Middle frontal gyrus (tissue), 1 donor: Measurements from ENCODE around the gene CXCL9.
"Not testable (repeated sequence)": the region's sequence is repeated elsewhere in the genome, so short reads cannot be mapped to it uniquely, and the experiment has no call there.

ENCODE experiments used
- DNase-seq: peaks from one replicate; pipeline ENCODE4 v3.0.0-alpha.2; 2015; ENCODE audit warnings: low spot score; ENCODE audit errors: extremely low spot score

The CXCL9 gene

DNA sequence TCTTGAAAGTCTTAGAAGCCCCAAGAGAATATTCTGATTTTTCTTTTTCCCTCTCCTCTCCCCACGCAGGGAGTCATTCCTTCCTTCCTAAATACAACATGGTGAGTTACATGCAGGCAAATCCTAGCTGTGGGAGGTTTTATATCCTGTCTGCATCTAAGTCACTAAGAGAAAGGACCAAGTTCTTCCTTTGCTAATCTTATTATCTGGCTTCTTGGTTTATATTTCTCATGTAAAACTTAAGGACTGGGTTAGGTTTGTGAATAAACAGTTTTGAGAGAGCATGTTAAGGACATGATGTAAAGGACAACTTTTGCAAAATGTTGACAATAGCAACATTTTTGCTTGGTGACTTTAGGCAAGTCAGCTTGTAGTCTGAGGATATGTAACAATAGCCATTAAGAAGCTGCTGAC, 5.1 kb upstream of the CXCL9 start:
- DNase-seq = no peak

GRCh38 chr4:76011700-76012387, 4.5 kb upstream of the CXCL9 start:
- peak; percentile 24 for DNase-seq

GRCh38 chr4:76011018-76011670, 3.8 kb upstream of the CXCL9 start:
- no peak for DNase-seq

DNA sequence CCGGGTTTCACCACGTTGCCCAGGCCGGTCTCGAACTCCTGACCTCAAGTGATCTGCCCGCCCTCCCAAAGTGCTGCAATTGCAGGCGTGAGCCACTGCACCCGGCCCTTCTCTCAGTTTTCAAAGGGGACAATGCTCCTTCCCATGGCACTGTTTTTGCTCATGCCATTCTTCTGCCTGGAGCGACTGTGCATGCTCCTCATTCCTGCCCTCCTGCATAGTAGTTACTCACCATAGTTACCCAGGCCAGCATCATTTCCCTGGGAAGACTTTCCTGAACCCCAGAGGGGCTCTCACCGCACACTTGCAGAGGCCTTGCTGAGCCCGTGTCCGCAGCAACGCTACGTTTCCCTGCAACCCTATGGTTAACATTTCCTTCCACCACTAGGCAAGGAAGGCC, 3.3 kb upstream of the CXCL9 start:
- no peak for DNase-seq

DNA sequence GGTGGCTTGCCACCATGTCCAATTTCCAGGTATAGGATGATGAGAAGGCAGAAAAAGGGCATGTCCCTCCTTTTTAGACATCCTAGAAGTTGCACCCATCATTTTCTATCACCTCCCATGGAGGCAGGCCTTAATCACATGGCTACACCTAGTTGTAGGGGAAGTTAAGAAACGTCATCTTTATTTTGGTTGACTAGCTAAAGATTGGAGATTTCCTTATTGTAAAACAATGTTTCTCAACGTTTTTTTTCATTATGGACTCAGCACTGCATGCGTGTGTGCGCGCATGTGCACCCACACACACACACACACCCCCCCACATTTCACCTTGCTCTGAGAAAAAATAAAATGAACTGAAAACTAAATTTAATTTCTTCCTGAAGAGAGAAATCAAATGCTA, 2.0 kb upstream of the CXCL9 start:
- no peak for DNase-seq

DNA sequence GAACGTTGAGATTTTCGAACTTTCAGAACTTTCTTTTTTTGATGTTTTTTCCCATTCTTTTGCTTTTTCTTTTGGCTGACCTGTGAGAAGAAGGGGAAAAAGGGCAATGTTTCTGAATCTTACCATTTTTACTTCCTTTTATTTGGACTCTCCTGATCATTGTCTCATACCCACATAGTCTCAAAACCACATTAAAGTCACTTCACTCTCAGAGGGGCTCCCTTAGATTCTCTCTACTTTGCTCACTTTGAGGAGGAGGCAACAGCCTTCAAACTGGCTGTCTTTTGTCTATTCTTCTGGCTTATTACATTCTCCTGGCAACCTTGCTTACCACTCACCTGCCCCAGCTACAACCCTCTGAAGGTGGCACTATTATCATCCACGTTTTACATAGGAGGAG, 3.7 kb downstream of the CXCL9 start:
- no peak for DNase-seq

- no peak for DNase-seq
Observed at GRCh38 chr4:76003035-76003434, 4.3 kb downstream of the CXCL9 start.

DNA sequence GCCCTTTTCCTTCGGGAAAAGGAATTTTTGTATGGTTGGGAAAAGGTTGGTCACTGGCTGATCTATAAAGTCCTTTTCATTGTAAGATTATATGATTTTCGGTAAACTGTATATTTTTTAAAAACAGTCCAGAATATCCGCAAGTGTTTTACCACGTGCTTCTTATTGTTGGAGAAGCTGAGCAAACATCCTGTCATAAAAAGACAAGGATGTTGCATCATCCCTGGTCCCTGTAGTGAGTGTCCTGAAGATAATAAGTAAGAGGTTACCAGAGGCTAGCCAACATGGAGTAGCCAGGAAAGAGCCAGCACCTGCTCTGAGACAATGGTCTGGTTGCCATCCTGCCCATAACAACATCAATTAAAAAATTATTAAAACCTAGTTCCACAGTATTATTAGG, 5.1 kb downstream of the CXCL9 start:
- no peak for DNase-seq

- DNase-seq = no peak
Observed at GRCh38 chr4:76001700-76002099, 5.6 kb downstream of the CXCL9 start.

DNA sequence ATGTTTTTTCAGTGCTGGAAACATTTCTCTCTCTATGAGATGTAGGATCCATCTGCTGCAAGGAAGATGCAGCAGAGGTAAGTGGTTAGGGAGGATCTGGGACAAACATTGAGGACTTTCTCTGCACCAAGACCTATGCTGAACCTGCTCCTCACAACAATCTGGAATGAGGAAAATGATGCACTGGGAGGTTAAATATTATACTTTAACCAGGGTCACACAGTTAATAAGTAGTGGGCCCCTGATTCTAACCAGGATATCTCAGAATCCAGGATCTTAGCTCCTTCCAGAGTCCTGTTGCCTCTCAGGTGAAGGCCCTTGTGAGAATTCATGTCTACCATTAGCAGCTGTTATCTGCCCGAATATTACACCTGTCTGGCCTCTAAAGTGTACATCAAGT, 7.0 kb downstream of the CXCL9 start:
- DNase-seq = no peak

GRCh38 chr4:75998525-75999147, 8.7 kb downstream of the CXCL9 start:
- not testable (repeated sequence) for DNase-seq

- no peak for DNase-seq
Observed at GRCh38 chr4:75997946-75998345, 9.4 kb downstream of the CXCL9 start.

DNA sequence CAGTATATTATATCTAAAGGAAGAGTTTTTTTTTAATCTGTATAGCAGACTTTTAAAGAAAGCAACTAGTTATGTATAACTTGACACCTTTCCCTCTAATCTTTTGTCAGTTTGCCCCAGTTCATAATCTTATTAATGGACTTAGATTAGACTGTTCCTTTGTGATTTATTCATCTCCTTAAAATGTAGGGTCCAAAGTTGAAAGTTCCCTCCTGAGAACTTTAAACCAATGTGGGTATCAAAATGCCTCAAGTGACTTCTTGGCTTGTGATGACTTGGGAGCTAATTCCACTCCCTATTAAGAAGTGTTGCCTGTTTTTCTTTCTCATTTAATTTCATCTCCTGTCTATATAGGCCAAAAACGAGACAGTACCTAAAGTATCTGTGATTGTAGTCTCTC, 10.2 kb downstream of the CXCL9 start:
- DNase-seq = no peak

GRCh38 chr4:75995727-75996126, 11.6 kb downstream of the CXCL9 start:
- peak; percentile 12 for DNase-seq

GRCh38 chr4:75992462-75992861, 14.8 kb downstream of the CXCL9 start:
- no peak for DNase-seq

GRCh38 chr4:75989846-75990528, 17.3 kb downstream of the CXCL9 start:
- DNase-seq = no peak

DNA sequence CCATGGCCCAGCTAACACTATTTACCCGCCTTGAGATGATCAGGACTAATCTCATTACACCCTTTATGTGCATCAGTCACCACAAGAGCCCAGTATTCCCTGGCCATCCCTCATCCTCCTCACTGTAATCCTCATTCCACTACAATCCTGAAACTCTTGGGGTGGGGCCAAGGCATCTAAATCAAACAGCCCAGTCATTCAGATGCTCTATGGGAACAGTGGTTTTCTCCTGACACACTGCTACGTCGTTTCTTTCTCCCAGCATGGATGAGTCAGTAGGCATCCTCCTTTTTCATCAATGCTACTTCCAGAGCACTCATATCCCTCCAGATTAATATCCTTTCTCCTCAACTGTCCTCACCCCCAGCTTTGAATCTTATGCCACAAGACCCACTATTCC, 22.2 kb downstream of the CXCL9 start:
- no peak for DNase-seq

GRCh38 chr4:75980576-75980975, 26.7 kb downstream of the CXCL9 start:
- no peak for DNase-seq

DNA sequence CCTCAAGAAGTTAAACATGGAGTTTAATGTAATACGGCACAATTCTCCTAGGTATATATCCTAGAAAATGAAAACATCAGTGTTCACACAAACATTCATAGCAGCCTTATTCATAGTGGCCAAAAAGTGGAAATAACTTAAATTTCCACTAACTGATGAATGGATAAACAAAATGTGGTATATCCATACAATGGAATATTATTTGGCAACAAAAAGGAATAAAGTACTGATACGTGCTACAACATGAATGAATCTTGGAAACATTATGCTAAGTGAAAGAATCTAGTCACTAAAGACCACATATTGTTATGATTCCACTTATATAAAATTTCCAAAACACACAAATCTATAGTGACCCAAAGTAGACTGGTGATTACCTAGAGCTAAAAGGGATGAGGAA, 31.1 kb downstream of the CXCL9 start:
- no peak for DNase-seq

- DNase-seq = no peak
Observed at GRCh38 chr4:75973766-75974165, 33.5 kb downstream of the CXCL9 start.

DNA sequence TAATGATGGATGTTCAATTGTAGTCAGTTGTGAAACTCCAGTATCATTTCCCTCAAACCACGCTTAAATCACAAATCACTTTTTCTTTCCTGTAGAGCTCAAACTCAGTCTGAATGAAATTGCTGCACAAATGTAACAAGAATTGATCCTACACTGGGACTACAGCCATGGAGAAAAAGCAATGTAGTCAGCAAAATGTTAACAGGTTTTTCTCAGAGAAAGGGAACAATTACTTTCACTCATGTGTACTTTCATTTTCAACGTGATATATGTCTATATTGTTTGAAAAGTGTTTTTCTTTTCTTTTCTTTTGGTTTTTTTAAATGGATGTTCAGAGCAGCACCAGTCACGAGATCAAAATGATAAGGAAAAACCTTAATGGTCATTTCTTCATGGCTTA, 39.2 kb downstream of the CXCL9 start:
- no peak for DNase-seq

DNA sequence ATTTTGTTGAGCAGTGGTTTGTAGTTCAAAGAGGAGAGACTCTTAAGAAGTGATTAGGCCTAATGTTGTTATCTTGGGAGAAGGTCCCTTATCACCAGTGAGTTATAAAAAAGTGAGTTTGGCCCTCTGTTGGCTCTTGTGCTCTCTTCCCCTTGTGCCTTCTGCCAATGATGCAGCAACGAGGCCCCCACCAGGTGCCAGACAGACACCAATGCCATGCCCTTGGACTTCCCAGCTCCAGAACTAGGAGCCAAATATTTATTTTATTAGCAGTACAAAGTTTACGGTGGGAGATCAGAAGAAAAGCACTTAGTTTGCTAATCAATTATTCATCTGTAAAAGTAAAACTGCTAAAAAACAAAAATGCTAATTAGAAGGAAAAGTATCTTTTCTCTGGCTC, 43.8 kb downstream of the CXCL9 start:
- no peak for DNase-seq
